ENCODE data around the gene SHROOM3.
"Not testable (repeated sequence)": the region's sequence is repeated elsewhere in the genome, so short reads cannot be mapped to it uniquely, and the experiment has no call there.

Gene SHROOM3

GRCh38 chr4:76704133-76704881 is 269.3 kb downstream of the SHROOM3 start:
- DNase-seq, result peak; percentile 31

GRCh38 chr4:76705472-76705871 is 270.4 kb downstream of the SHROOM3 start:
- no peak for DNase-seq

- DNase-seq, result no peak
Measured at GRCh38 chr4:76706581-76706980, 271.6 kb downstream of the SHROOM3 start.

DNA sequence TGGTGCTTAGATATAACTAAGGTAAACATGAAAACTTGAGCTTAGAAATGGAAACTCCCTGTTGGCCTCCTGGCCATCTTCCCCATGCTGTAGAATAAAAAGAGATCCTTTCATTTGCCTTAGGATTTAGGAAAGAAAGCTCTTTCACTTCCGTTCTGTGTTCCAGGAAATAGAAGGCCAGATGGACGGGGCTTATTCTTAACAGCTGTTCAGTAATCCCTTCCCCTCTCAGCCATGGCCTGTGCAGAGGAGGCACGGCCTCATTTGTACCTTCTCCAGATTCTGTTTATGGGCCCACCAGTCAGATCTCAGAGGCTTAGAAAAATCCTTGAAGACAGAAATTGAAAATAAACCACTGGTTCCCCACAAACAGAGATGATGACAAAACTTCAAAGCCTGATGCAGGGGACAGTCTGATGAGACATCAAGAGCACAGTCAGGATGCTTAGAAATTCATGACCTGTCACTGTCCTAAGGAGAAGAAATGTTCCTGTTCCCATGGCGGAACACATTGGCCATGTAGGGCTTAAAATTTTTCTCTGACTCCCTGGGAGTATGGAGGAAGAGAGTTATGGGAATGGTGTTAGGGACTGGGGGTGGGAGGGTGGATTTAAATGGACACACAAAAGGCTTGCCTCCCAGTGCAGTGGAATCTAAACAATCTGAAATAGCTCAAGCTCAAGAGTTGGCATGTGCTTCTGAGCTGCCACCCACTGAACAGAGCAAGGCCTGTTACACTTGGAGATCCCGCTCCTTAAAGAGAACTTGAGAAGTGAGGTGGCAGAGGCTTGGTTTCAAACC is 274.1 kb downstream of the SHROOM3 start:
- DNase-seq, result no peak

GRCh38 chr4:76709772-76710090 is 274.7 kb downstream of the SHROOM3 start:
- DNase-seq, result no peak

DNA sequence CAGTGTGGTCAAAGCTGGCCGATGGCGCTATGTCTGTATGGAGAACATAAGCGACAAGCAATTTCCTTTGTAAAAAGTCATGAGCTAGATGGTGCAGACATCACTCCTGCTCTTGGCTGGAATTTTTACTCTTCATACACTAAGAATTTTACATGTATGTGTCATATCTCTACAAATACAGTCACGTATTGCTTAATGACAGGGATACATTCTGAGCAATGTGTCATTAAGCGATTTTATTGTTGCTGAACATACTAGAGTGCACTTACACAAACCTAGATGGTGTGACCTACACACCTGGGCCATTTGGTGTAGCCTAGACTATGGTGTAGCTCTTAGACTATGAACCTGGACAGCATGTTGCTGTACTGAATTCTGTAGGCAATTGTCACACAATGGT is 277.5 kb downstream of the SHROOM3 start:
- no peak for DNase-seq

GRCh38 chr4:76714226-76714625 is 279.2 kb downstream of the SHROOM3 start:
- no peak for DNase-seq

DNA sequence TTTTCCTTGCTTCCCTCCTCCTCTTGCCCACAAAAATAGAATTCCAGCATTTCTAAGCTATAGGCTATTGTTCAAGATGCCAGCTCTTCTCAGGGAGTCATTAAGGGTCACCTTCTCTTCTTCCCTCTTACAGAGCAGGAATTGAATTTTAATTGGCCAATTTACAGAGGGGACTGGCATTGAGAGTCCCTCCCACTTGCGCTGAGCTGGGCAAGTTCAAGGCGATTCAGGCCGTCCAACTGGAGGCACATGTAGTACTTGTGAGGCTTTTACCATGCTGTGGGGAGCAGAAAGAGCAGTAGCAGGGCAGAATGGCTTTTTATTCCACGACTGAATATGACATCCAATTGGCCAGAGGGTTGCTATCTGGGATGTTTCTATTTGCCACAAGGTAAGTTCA is 281.0 kb downstream of the SHROOM3 start:
- DNase-seq, result no peak

DNA sequence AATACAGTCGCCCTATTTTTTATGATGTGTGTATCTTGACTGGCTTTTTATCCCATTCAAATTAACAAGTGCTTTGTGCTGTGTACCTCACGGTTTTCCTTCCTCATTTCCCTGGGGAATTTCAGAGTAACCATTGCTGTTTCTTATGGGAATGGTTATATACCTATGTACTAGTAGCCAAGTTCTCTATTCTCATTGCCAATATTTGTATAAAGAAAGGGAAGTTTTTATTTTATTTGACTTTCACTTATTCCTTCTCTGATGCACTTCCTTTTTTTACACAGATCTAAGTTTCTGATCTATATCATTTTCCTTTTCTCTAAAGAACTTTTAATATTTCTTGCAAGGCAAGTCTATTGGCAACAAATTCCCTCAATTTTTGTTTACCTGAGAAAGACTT is 281.6 kb downstream of the SHROOM3 start:
- no peak for DNase-seq

DNA sequence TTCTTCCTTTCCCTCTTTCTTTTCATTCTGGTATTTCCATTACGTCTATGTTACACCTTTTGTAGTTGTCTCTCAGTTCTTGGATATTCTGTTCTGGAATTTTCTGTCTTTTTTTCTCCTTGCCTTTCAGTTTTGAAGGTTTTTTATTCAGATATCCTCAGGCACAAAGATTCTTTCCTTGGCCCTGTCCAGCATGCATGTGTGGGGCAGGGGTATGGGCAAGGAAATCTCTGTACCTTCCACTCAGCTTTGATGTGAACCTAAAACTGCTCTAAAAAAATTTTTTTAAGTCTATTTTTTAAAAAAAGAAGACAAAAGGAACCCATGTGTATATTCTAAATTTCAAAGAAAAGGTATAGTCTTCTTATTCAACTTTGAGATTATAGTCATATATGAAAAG is 282.4 kb downstream of the SHROOM3 start:
- DNase-seq, result no peak

DNA sequence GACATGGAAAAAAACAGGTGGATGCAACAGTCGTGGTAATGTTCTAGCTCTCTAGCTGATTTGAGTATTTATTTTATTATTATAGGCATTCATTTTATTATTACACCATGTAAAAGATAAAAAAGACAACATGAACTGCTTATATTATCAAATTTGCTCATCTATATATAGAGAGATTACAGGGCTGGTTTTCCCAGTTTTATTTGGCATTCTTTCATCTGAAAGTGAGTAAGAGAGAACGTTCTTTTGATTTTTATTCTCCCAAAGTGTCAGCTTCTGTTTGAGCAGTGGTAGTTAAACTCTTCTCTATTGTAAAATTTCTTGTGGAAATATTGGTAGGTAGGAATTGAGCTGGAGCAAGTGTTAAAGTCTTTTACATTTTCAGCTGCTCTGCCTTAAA is 283.0 kb downstream of the SHROOM3 start:
- no peak for DNase-seq

- no peak for DNase-seq
Measured at GRCh38 chr4:76718831-76719230, 283.8 kb downstream of the SHROOM3 start.

DNA sequence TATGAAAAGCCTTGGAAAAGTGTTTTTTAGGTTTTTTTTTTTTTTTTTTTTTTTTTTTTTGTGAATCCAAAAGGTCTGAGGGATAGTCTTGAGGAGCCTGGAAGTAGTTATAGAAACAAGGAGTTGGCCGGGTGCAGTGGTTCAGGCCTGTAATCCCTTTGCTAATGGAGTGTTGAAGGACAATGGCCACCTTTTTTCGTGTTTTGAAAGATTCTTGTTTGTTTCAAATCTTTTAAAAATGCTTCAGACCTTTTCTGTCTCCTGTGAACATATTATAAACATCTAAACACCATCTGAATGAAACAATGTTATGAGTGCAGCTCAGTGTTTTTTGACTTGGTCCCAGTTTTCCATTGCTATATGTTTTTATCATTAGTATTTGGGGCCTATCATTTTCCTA is 285.1 kb downstream of the SHROOM3 start:
- no peak for DNase-seq

- DNase-seq, result not testable (repeated sequence)
Measured at GRCh38 chr4:76722146-76722545, 287.1 kb downstream of the SHROOM3 start.

- no peak for DNase-seq
Measured at GRCh38 chr4:76722838-76723237, 287.8 kb downstream of the SHROOM3 start.

DNA sequence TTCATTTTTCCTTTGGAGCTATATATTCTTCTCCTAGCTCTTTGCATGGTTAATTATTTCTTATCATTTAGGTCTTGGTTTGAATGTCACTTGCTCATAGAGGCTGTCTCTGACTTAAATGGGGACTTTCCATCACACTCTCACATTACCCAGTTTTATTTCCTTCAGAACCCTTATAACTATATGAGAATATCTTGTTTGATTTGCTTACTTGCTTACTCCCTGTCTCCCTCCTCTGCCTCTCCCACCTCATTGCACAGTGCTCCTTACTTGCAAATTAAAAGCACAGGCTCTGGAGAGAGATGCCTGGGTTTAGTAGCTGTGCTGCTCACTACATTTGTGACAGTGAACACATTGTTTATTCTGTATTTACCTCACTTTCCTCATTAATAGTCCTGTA is 288.3 kb downstream of the SHROOM3 start:
- DNase-seq, result no peak

GRCh38 chr4:76723924-76724323 is 288.9 kb downstream of the SHROOM3 start:
- no peak for DNase-seq

DNA sequence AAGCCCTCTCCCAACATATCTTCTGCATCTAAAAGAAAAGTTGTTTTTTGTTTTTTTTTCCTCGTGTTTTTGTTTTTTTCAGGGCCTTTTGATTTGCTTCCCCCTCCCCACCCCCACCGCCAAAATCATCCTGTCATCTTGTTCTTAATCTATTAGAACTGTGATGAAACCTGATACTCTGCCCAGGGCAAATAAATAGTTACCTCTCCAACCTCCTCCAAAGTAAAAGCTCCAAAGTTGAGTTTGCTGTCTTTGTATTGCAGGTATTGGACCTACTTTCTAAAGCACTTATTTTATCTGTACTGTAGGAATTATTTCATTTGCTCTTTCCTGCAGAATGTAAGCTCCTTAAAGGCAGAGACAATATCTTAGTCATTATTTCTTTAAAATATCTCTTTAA is 290.0 kb downstream of the SHROOM3 start:
- DNase-seq, result no peak

DNA sequence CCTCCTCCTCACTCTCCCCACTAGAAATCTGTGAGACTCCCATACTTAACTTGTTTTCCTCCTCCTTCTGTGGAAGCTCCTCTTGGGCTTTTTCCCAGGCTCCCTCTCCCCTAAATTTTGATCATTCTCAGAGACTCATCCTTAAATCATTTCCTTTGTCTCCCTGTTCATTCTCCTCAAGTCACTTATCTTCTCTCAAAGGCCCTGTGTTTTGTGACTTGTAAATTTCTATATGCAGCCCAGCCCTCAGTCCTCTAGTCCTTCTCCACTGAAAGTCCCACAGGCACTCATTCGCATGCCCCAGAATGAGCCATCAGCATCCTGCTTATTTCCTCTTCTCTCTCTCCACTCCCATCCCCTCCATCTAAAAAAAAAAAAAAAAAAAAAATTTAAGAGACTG is 291.1 kb downstream of the SHROOM3 start:
- no peak for DNase-seq

DNA sequence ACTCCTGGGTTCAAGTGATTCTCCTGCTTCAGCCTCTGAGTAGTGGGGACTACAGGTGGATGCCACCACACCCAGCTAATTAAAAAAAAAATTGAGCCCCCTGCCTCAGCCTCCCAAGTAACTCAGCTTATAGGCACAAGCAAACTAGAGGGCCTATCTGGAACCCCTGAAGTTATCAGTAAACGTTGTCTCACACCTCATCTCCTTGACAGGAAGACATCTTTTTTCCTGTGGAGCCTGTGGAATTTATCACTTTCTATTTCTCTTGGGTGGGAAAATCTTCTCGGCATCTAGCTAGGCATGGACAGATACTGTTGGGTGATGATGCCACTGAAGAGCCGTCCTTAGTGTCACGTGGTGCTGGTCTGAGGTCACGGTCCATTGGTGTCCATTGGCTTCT is 291.6 kb downstream of the SHROOM3 start:
- no peak for DNase-seq

DNA sequence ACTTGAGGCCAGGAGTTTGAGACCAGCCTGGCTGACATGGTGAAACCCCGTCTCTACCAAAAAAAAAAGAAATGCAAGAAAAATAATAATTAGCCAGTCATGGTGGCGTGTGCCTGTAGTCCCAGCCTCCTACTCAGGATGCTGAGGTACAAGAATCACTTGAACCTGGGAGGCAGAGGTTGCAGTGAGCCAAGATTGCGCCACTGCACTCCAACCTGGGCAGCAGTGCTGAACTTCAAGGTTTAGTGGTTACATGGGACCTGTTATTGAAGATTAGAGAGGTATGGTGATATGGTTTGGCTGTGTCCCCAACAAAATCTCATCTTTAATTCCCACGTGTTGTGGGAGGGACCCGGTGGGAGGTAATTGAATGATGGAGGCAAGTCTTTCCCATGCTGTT is 292.9 kb downstream of the SHROOM3 start:
- not testable (repeated sequence) for DNase-seq

DNA sequence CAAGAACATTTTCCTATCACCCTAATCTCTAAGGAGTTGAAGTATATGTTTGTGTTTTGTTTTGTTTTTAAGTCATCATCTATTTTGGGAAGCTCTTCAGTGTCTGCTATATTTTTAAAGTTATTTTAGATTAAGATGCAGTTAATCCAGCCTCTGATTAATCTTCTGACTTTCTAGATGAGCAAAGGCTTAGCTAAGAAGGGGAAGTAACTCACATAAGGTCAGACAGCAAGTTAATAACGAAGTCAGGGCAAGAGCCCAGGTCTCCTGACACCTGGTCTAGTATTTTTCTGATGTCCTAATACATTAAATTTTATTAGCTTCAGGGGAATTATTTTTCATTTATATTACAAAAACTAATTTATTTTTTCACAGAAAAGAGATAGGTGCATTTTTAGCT is 294.4 kb downstream of the SHROOM3 start:
- DNase-seq, result no peak

DNA sequence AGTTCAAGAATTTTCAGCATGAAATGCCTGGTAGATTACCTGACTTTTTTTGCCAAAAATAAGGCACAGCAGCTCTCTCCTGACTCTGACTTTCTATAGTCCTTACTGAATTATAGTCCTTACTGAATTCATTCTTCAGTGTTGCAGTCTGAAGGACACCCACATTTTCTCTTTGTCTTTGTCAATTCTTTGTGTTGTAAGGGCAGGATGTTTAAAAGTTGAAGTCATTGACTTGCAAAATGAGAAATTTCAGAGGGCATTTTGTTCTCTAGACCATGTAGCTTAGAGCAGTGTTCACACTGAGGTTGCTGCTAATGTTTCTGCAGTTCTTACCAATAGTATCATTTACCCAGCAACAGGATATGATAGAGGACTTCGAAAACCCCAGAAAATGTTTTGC is 295.0 kb downstream of the SHROOM3 start:
- no peak for DNase-seq

DNA sequence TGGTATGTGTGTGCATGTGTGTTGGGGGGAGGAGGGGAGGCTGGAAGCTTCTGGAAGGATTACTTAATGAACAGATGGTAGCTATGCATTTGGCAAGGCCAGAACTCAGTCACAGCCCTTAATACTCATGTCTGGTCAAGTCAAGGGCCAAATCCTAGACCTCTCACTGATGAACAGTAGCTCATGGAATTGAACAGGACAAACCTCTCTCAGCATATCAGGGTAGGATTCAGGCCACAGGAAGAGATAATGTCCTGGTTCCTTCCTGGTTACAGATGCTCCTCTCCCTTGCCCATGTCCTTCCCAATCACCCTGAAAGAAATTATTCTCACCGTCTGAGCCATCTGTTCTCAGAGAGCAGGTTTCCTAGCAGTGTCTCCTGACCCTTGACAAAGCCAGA is 297.2 kb downstream of the SHROOM3 start:
- DNase-seq, result no peak
